ENCODE measurements around the gene SDK2.

The SDK2 gene

GRCh38 chr17:73609758-73610157 is 34.5 kb downstream of the SDK2 start:
- DNase-seq (ENCODE audit: low read depth), result no peak

DNA sequence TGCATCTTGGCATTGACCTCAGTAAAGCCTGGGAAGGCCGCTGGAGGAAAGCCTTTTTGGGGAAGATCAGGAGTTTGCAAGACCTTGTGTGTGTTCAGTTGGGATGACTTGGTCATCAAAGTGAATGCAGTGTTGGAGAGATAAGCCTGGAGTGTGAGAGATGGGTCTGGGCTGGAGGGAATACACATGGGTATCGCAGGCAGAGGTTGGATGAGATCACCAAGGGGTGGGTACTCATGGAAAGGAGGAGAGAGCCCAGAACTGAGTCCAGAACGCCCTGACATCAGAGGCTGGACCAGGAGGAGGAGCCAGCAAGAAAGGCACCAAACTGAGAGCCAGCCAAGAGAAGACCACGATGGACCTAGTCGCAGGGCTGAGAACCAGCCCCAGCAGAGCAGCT is 35.2 kb downstream of the SDK2 start:
- DNase-seq (ENCODE audit: low read depth), result no peak

DNA sequence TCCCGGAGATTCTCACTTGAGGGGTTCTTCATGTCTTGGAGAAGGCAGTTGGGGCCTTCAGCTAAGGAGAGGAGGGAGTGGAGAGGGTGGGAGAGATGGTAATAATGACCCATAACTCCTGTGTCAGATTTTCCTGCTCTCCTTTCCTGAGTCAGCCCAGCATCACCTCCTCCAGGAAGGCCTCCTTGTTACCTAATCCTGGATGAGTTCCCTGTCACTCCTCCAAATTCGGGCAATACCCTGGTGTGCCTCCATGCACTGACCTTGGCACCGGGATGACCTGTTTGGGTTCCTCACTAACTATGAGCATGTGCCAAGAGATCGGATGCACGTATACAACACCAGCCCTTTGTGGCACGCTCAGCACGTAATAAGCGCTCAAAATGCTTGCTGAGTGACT is 38.8 kb downstream of the SDK2 start:
- DNase-seq (ENCODE audit: low read depth), result no peak

- no peak for DNase-seq (ENCODE audit: low read depth)
These were observed 39.8 kb downstream of the SDK2 start for GRCh38 chr17:73604476-73604875.

DNA sequence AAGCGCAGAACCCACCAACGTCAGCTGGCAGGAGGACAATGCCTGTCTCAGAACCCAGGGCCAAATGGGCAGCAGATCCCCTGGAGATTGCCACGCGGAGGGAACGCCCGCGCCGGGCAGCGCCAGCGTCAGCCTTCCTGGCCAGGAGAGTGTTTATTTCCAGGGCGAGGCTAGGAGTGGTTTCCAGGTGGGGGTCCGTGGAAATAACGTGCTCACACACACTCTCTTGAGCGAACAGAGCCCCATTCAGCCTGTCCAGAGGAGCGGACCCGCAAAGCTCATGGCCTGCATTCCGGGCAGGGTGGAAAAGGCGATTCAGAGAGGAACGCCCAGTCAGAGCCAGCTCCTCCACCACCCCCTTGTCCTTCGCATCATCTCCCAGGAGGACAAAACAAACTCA is 40.3 kb downstream of the SDK2 start:
- DNase-seq (ENCODE audit: low read depth), result no peak

- DNase-seq (ENCODE audit: low read depth), result no peak
These were observed 44.0 kb downstream of the SDK2 start for GRCh38 chr17:73600103-73600871.

DNA sequence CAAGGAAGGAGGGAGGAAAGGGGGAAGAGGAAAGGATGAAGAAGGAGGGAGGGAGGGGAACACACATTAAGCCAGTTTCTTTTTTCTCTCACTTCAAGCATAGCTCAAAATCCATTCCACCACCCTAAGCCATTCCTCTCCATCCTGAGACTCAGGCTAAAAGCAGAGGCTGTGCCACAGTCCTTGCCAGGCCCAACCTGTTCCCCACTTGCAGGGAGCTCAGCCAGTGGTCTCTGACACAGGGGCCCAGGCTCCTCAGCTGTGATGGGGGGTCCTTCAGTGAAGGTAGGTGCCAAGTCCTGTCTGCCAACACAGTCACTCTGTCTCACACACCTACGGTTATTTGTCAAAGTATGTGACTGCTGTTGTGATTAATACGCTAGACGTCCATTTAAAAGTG is 44.6 kb downstream of the SDK2 start:
- DNase-seq (ENCODE audit: low read depth), result no peak

GRCh38 chr17:73598212-73598611 is 46.0 kb downstream of the SDK2 start:
- no peak for DNase-seq (ENCODE audit: low read depth)

DNA sequence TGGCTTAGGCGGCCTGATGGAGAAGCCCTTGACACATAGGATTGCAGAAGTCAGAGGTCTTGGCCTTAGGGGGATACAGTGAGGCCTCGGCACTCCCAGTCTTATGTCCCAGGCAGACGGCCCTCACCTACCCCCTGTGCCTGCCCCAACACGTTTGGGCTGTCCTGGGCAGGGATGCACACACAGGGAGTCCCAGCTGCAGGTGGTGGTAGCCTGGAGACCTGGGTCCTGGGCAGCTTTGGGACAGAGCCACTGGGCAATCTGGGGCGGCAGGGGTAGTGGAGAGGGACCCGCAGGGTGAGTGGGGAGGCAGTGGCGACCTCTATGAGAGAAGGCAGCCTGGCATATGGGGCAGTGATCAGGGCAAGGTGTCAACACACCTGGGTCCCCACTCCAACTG is 48.3 kb downstream of the SDK2 start:
- no peak for DNase-seq (ENCODE audit: low read depth)

DNA sequence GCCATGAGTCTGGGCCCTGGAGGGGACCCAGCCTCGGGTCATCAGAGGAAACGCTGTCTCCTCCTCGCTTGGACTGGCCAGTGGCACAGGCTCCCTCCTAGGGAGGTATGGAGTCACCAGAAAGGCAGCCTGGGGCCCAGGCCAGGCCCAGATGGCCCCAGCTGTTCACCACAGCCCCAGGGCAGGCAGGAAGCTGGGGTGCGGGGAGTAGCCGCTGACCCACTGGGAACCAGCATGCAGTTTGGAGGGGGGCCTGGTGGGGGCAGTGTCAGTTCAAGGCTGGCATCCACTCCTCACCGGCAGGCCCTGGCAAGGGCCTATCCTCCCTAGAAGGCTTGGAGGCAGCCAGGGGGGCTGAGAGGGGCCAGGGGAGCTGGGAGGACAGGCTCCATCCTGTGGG is 48.8 kb downstream of the SDK2 start:
- DNase-seq (ENCODE audit: low read depth), result no peak

DNA sequence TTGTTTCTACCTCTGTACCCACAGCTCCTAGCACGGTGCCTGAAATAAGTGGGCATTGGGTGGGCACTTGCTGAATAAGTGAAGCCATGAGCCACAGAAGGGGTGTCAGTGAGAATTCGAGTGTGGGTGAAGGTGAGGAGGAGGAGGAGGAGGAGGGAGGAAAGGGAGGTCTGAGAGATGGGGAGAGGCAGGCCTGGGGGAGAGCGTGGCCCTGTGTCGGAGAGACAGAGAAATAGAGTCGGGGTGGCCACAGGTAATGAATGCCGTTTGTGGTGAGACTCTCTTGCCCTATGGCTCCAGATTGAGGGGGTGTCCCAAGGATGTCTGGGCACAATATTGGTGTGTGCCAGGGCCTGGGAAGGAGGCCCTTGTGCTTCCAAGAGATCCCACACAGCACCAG is 49.2 kb downstream of the SDK2 start:
- no peak for DNase-seq (ENCODE audit: low read depth)

GRCh38 chr17:73594598-73594997 is 49.6 kb downstream of the SDK2 start:
- no peak for DNase-seq (ENCODE audit: low read depth)

DNA sequence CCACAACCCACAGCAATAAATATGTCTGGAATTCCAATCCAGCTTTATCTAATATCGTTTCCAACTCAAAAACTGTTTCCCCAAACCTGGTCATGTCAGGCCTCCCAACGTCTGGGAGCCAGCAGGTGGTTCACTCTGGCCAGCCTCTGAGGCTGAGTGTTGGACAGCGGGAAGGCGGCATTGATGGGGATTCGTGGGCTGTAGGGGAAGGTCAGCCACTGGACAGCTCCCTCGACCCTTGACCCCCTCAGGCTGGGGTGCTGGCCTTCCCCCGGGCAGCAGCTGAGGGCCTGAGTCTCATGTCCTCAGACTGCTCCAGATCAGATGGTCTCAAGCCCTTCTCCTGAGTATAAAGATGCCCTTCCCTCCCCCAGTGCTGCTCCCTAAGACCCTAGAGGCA is 50.2 kb downstream of the SDK2 start:
- DNase-seq (ENCODE audit: low read depth), result no peak

DNA sequence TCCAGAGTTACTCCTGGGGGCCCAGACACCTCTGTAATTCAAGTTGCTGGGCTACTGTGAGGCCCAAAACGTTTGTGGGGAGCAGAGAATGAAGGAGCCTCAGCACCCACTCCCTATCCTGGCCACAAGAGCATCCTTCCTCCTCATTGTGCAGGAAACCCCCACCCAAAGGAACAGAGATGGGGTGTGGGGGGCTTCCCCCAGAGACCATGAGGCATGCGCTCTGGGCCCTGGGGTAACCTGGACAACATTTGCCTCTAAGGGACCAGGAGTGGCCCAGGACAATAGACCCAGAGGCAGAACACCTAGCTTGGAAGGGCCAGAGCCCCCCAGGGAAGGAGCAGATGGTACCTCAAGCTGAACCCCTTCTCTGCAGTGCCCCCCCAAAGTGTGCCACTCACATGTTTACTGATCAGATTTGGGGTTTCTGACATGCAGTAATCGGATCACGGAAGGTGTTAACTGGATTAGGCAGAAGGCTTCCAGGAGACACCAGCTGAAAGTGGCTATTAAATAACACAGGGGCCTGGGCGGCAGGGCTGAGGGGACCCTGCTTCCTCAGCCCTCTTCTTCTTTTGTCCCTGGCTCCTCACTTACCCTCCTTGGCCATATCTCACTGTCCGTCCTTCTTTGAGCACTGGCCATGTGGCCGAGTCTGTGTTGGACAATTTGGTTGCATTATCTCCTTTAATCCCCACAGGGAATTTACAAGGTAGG is 50.8 kb downstream of the SDK2 start:
- no peak for DNase-seq (ENCODE audit: low read depth)

- no peak for DNase-seq (ENCODE audit: low read depth)
These were observed 51.7 kb downstream of the SDK2 start for GRCh38 chr17:73592501-73592961.

- no peak for DNase-seq (ENCODE audit: low read depth)
These were observed 52.2 kb downstream of the SDK2 start for GRCh38 chr17:73592079-73592415.

DNA sequence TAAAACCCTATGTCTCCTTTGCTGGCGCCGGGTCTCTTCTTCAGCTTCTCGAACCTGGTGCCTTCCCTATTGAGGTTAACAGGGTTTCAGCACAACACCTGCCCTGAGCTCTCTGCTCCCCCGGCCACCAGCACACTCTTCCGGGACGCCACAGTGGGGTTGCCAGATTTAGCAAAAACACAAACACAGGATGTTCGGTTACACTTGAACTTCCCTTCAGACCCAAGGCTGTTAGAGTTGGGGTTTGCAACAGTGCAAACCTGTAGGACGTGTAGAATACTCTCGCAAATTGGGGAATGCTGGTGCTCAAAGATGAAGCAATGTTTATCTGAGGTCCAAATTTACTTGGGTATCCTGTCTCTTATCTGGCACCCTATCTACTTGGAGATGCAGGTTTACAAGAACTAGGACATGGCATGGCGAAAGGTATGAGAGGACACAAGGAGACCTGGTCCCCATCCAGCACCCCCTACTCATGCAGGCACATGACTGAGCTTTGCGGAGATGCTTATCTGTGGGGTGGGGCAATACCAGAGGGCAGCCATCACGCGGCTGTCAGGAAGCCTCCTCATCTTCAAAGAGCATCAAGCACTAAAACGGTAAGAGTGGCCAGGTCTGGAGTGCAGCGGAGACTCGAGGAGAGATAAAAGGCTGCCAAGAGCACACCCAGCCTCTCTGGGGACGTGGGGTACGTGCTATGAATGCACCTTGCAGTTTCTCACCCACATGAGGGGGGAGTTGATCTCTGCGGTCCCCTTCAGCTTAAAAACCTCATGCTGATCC is 52.8 kb downstream of the SDK2 start:
- no peak for DNase-seq (ENCODE audit: low read depth)

- DNase-seq (ENCODE audit: low read depth), result no peak
These were observed 54.8 kb downstream of the SDK2 start for GRCh38 chr17:73589363-73589980.

DNA sequence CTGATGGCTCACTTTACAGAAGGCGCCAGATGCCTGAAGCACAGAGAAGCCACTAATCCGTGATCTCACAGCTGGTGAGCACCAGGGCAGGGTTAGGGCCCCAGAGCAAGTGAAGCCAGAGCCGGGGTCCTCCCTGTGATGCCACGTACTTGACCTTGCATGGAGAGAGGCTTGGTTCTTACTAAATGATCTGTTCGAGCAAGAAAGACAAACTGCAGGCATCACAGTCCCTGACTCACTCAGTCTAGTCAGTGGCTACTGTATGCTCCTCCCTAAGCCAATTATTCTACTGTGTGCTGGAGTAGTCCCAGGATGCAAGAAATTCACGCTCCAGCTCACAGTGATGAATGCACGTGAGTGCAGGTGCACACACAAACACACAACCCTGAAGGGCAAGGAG is 55.4 kb downstream of the SDK2 start:
- no peak for DNase-seq (ENCODE audit: low read depth)

DNA sequence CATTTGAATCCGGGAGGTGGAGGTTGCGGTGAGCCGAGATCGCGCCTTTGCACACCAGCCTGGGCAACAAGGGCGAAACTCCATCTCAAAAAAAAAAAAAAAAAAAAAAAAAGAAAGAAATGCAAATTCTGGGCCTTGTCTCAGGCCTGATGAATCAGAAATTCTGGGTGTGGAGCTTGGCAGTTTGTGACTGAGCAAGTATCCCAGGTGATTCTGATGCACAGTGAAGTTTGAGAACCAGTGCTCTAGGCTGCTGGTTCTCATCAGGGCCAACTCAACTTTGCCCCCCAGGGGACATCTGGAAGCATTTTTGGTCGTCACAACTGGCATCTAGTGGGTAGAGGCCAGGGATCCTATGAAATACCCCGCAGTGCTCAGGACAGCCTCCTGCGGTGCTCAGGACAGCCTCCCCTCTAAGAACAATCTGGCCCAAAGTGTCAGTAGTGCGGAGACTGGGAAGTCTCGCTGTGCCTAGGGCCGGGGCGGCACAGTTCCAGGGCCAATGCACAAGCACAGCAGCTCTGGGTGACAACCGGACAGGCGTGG is 55.9 kb downstream of the SDK2 start:
- no peak for DNase-seq (ENCODE audit: low read depth)

DNA sequence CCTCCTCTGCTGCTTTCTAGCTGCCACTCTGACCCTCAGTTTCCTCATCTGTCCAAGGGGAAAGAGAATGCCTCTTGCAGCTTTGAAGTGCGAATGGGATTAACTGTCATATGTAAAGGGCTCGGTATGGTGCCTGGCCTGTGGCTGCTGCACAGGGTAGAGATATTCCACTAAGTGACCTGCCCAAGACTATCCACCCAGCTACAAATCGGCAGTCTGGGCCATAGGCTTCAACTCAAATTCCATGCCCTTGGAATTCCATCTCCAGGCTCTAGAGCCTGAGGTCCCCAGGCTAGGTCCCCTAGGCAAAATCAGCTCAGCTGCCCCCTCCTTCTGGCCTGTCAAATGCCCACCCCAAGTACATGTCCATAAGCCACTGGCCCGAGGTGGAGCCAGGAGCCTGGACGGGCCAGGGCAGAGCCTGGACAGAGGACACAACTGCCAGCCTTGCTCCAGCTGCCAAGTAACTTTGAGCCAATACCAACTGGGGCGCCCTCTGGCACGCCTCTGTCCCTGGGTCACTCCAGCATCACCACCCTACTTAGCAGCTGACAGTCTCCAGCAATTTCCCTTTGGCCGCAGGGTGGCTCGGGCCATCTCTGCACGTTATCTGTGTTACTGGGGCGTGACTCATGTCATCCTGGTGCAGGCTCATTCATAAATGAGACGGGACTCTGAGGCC is 57.2 kb downstream of the SDK2 start:
- no peak for DNase-seq (ENCODE audit: low read depth)
